Measurements from ENCODE around the gene THBS1.

The THBS1 gene

GRCh38 chr15:39609166-39609916 is 28.5 kb downstream of the THBS1 start:
- DNase-seq, result no peak

DNA sequence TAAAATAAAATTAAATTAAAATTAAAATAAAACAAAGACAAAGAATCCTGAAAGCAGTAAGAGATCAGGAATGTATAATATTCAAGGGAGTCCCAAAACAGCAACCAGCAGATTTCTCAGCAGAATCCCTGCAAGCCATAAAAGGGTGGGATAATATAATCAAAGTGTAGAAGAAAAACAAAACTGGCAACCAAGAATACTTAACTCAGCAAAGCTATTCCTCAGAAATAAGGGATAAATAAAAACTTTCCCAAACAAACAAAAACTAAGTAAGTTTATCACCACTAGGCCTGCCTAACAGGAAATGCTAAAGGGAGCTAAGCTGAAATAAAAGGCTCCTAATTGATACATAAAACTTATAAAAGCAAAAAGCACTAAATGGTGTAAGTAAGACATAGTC is 29.8 kb downstream of the THBS1 start:
- DNase-seq, result no peak

DNA sequence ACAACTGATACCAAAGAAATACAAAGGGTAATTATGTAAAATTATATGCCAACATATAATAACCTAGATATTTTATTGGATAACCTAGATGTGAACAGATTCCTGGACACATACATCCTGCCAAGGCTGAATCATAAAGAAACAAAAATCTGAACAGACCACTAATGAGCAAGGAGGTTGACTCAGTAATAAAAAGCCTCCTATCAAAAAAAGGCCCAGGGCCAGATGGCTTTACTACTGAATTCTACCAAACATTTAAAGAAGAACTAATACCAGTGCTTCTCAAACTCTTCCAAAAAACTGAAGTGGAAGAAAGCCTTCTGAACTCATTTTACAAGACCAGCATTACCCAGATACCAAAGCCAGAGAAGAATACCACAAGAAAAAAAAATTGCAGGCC is 32.4 kb downstream of the THBS1 start:
- no peak for DNase-seq

GRCh38 chr15:39613861-39614260 is 33.0 kb downstream of the THBS1 start:
- no peak for DNase-seq

DNA sequence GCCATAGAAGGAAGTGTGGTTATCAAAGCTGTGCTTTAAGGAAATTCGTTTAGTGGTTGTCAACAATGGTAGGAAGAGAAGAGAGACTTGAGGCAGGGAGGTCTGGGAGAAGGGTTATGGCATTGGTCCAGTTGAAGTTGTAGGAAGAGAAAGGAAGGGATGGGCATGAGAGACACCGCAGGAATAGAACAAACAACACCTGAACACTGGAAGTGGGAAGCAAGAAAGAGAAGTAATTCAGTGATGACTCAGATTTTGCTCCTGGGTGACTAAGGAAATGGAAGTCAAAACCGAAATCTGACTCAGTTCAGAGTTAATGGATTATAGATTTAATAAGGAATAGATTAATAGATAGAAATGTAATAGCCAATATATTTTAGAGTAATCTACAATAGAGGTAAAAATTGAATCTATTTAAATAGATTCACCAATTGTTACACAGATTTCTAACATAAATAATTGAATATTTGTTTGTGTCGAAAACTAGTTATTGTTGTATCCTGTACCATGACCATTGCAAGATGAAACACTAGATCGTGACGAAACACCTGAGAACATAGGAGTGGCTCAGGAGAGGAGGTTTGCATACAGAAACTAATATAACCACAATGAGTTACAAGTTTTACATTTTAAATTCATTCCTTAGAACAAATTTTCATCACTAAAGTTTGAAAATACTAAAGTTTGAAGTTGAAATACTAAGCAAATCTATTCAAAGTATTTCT is 36.0 kb downstream of the THBS1 start:
- DNase-seq, result no peak

DNA sequence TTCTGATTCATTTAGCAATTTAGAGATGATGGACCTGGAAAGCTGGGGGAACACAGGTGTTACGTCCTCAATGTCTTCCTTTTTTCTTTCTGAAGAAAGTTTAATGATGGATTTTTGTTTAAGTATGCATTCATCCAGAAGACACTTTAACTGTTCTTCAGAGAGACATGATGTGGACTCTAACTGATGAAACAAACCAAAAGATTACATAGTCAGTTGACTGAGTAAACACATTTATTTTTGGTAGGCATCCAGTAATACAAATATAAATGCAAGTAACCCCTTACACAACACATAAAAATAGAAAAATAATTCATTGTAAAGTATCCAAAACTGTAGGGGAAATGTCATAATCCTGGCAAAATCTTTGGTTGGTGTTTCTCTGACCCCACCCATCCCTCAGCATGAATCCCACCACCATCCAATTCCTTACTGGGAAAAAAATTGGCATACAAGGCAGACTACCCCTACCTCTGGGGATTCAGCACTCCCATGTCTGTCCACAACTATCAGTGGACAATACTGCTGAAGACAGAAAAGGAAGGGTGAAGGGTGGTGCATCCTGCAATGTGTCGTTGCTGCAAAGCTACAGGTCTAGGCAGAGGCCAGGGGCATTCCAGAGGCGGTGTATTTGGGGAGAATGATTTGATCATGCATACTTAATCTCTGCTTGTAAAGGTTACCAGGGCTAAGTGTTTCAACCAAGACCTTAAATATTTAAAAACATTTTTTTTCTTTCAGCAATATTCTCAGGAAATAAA is 37.4 kb downstream of the THBS1 start:
- DNase-seq, result no peak

- peak; percentile 17 for DNase-seq
Observed at GRCh38 chr15:39621210-39621609, 40.3 kb downstream of the THBS1 start.

DNA sequence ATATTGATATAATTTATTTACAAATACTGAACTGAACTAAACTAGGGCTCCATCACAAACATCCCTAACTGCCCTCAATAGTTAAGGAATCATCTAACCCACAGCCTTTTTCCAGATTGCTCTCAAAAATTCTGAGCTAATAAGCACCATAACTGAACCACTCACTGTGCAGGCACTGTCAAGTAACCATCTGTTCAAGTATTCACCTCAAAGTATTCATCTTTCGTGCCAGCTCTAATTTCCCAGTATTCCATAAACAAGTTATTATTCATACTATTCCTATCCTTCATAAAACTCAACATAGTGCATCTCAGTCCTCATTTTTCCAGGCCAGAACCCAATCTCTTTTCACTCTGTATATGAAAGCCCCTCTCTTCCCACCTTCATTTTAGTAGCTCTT is 41.1 kb downstream of the THBS1 start:
- DNase-seq, result no peak

GRCh38 chr15:39622660-39623516 is 42.0 kb downstream of the THBS1 start:
- DNase-seq, result no peak

- DNase-seq, result no peak
Observed at GRCh38 chr15:39623529-39623931, 42.7 kb downstream of the THBS1 start.

- peak; percentile 47 for DNase-seq
Observed at GRCh38 chr15:39624806-39625205, 43.9 kb downstream of the THBS1 start.

DNA sequence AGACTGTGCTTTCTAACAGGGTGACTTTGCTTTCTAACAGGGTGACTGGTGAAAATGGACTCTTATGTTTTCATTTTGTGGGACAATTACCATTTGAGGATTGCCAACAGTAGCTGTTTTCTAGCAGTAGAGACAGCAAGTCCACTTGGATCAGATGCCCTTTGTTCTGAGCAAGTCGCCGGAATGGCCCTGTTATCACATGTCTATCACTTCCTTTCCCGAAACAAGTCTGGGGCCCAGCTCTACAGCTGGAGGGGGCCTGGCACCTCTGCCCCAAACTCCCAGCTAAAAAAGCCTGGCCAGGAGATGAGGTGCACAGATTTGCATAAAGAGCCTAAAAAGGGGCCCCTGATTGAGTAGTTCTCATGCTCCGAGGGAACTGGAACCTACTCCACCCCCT is 44.6 kb downstream of the THBS1 start:
- no peak for DNase-seq

DNA sequence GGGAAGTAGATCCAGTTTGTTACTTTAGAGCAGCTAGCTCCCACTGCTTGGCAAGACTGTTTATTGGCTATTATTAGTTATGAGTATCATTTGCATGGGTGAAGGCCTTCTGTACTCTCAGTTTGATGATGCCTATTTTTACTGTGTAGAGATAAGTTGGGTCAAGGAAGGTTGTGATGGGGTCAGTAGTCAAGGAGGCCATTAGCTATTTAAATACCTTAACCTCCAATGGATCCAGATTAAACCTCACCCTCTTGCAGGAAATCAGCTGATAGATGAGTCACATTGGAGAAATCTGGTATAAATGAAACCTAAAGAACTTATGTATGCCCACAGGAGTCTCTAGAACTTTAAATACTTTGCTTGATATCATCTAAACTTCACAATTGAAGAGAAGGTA is 45.0 kb downstream of the THBS1 start:
- no peak for DNase-seq

DNA sequence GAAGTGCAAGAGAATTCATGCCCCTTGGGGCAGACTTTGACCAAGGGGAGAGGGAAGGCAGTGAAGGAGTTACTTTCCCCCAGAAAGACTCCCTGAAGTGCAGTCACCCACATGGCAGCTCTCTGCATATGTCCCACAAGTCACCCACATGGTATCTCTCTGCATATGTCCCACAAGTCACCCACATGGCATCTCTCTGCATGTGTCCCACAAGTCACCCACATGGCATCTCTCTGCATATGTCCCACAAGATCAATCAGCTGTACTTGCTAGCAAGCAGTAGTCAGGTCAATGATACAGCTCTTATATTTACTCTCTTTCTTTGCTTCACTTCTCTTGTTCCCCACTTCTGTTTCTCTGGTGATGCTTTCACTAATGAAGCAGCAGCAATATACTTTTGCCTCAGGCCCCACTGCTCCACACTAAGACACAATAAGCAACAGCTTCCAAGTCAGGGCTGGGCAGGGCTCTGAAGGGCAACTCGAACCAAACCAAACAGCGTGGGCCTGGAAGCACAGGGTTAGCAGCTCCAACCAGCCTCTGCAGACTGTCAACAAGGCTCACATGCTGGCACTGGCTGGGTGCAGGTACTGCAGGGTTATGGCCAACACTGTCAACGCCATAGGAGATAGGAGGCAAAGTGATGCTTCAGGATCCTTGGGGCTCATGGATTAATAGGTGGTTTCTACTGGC is 46.7 kb downstream of the THBS1 start:
- DNase-seq, result no peak

DNA sequence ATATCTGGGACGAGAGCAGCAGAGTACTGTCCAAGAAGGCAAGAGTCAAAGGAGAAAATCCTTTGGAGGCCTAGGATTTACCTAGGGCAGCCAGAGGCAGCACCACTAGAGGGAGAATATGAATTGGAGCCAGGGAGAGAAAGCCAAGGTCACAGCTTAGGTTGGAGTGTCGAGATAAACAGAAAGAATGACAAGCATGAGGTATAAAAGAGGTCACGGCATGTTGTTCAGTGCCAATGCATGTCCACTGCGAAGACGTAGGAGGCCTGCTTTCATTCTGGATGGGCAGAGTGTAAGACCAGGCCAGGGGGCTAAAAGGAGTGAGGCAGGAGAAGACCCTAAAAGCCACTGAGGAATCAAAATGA is 47.2 kb downstream of the THBS1 start:
- DNase-seq, result no peak

GRCh38 chr15:39628546-39629257 is 47.8 kb downstream of the THBS1 start:
- no peak for DNase-seq

DNA sequence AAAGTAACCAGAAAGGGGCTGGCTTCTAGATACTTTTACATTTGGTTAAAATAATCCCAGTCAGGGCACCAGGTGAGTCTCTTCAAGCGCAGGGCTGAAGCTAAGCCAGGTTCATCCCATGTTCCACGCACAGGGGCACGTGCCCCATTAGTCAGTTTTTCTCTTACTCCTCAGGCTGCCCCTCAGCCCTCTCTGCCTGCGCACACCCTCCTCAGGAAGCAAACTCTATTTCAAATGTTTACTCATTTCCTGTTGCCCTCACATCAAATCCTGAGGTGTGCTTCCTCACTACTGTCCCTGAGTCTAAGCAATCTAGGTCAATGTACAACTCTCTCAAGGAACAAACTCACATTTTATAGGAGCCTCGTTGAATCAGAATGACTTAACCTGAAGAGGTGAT is 48.5 kb downstream of the THBS1 start:
- peak; percentile 11 for DNase-seq

GRCh38 chr15:39629906-39630305 is 49.0 kb downstream of the THBS1 start:
- no peak for DNase-seq

DNA sequence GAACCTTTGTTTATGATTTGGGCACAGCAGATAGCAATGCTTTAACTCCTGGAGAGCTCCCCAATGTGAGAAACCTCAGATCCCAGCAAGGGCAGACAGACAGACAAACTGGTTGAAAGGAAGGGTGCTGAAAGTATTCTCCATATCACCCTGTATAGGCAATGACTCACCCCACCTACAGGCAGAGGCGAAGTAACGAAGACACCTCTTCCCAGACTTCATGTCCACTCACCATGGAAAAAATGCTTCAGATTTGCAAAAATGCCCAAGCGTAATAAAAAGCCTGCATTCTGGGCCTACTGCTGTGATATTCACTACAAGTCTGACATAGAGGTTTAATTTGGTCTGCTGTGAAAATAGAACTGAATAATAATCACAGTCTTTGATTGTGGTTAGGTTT is 50.5 kb downstream of the THBS1 start:
- DNase-seq, result no peak

DNA sequence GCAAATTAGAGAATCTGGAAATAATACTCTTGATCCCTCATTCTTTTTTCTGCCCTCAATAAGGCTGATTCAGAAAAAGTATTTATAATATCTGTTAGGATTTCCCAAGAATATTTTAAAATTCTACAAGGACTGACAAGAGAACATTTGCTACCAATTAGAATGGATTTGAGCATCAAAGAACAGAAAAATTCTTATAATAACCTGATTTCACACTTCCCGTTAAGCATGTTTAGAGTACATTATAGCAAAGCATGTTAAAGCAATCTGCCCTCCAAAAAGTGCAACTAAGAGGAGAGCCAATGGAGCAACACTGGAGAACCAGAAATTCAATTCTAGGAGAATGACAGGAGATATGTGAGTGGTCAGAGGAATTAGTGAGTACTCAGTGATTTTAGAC is 57.2 kb downstream of the THBS1 start:
- no peak for DNase-seq

- DNase-seq, result no peak
Observed at GRCh38 chr15:39639037-39639436, 58.2 kb downstream of the THBS1 start.

- DNase-seq, result no peak
Observed at GRCh38 chr15:39640665-39641064, 59.8 kb downstream of the THBS1 start.
